Stimulated activated naive CD4-positive, alpha-beta T cell (primary cell): ENCODE measurements around the gene TMEM267.
"Not testable (repeated sequence)": the region's sequence is repeated elsewhere in the genome, so short reads cannot be mapped to it uniquely, and the experiment has no call there.

ENCODE experiments used
- DNase-seq, 6 experiments: peaks; one replicate each; lab custom pipeline; 2025; lab: John Stamatoyannopoulos, UW

The TMEM267 gene

GRCh38 chr5:43483298-43484105 lies at the start of gene TMEM267:
TSS of gene TMEM267 (minus strand) at chr5:43483865. CDS start at chr5:43453969, 29,896 bp downstream.
- DNase-seq: peak; percentile 67 to 88 (median 80)

- DNase-seq: no peak
Observed at GRCh38 chr5:43530648-43531047, 47.0 kb upstream of the TMEM267 start.

- DNase-seq: no peak
Observed at GRCh38 chr5:43523662-43524072, 40.0 kb upstream of the TMEM267 start.

GRCh38 chr5:43520615-43521014 lies 37.0 kb upstream of the TMEM267 start:
- no peak for DNase-seq

- DNase-seq: no peak
Observed at GRCh38 chr5:43515678-43516048, 32.0 kb upstream of the TMEM267 start.

GRCh38 chr5:43514816-43515677 lies 31.4 kb upstream of the TMEM267 start, which contains the start of gene C5orf34:
TSS of gene C5orf34 (minus strand) at chr5:43515148. CDS start at chr5:43509339, 5,809 bp downstream.
- peak; percentile 78 to 93 (median 90) for DNase-seq

- DNase-seq: no peak
Observed at GRCh38 chr5:43514471-43514815, 30.8 kb upstream of the TMEM267 start.

- DNase-seq: no peak
Observed at GRCh38 chr5:43514025-43514424, 30.4 kb upstream of the TMEM267 start.

- DNase-seq: not testable (repeated sequence)
Observed at GRCh38 chr5:43511062-43511461, 27.4 kb upstream of the TMEM267 start.

GRCh38 chr5:43498581-43498980 lies 14.9 kb upstream of the TMEM267 start:
- no peak for DNase-seq

GRCh38 chr5:43497311-43498104 lies 13.8 kb upstream of the TMEM267 start:
- no peak for DNase-seq

GRCh38 chr5:43491326-43491725 lies 7.7 kb upstream of the TMEM267 start:
- no peak for DNase-seq

- DNase-seq: no peak
Observed at GRCh38 chr5:43486353-43486752, 2.7 kb upstream of the TMEM267 start.

GRCh38 chr5:43485406-43485805 lies 1.7 kb upstream of the TMEM267 start:
- peak in 2 of 6 experiments; percentile 5 to 8 for DNase-seq

- peak; percentile 67 to 97 (median 84) for DNase-seq
Observed at GRCh38 chr5:43484106-43484849, 613 bp upstream of the TMEM267 start.

GRCh38 chr5:43482490-43483297 lies 971 bp downstream of the TMEM267 start:
- DNase-seq: no peak

- no peak for DNase-seq
Observed at GRCh38 chr5:43469671-43470391, 13.8 kb downstream of the TMEM267 start.

- no peak for DNase-seq
Observed at GRCh38 chr5:43467100-43467499, 16.6 kb downstream of the TMEM267 start.

- DNase-seq: not testable (repeated sequence)
Observed at GRCh38 chr5:43465455-43465854, 18.2 kb downstream of the TMEM267 start.

GRCh38 chr5:43461066-43461465 lies 22.6 kb downstream of the TMEM267 start:
- DNase-seq: no peak
